HEK293 (cell line): Measurements from ENCODE around the gene AMER3.

Experiments used
- BCL6B ChIP-seq: fragments of 450-650 bp; formaldehyde crosslinking; IDR thresholded peaks from 2 replicates; pipeline ENCODE4 v1.5.1; 2017; ENCODE audit warnings: missing biosample characterization, missing genetic modification characterization
- HOXD13 ChIP-seq: sonication (generic); formaldehyde crosslinking; IDR thresholded peaks from 2 replicates; pipeline ENCODE4 v1.8.0; 2022; ENCODE audit warnings: missing genetic modification reagents, borderline replicate concordance
- KLF1 ChIP-seq: fragments of 450-650 bp; formaldehyde crosslinking; IDR thresholded peaks from 2 replicates; pipeline ENCODE4 v1.5.1; 2016; ENCODE audit warnings: missing biosample characterization, missing genetic modification characterization
- KLF17 ChIP-seq: fragments of 450-650 bp; formaldehyde crosslinking; IDR thresholded peaks from 2 replicates; pipeline ENCODE4 v1.5.1; 2016; ENCODE audit warnings: missing biosample characterization, missing genetic modification characterization
- KLF8 ChIP-seq: fragments of 450-650 bp; formaldehyde crosslinking; IDR thresholded peaks from 2 replicates; pipeline ENCODE4 v1.5.1; 2016; ENCODE audit warnings: missing biosample characterization, missing genetic modification characterization
- KLF9 ChIP-seq: fragments of 450-650 bp; formaldehyde crosslinking; IDR thresholded peaks from 2 replicates; pipeline ENCODE4 v1.5.1; 2016; ENCODE audit warnings: missing biosample characterization, missing genetic modification characterization, low read depth
- OSR2 ChIP-seq: fragments of 450-650 bp; formaldehyde crosslinking; IDR thresholded peaks from 2 replicates; pipeline ENCODE4 v1.5.1; 2016; ENCODE audit warnings: missing biosample characterization, missing genetic modification characterization
- SALL2 ChIP-seq: fragments of 450-650 bp; formaldehyde crosslinking; IDR thresholded peaks from 2 replicates; pipeline ENCODE4 v1.5.0; 2017; ENCODE audit warnings: missing biosample characterization, mild to moderate bottlenecking, missing genetic modification characterization, borderline replicate concordance
- SP3 ChIP-seq: fragments of 450-650 bp; formaldehyde crosslinking; IDR thresholded peaks from 2 replicates; pipeline ENCODE4 v1.5.1; 2016; ENCODE audit warnings: missing biosample characterization, missing genetic modification characterization
- YY2 ChIP-seq: fragments of 450-650 bp; formaldehyde crosslinking; IDR thresholded peaks from 2 replicates; pipeline ENCODE4 v1.5.1; 2016; ENCODE audit warnings: missing biosample characterization, missing genetic modification characterization
- ZBTB11 ChIP-seq: fragments of 450-650 bp; formaldehyde crosslinking; conservative IDR thresholded peaks from 2 replicates; pipeline ENCODE4 v1.5.1; 2016; ENCODE audit warnings: low read depth, missing biosample characterization, missing genetic modification characterization
- ZBTB44 ChIP-seq: fragments of 450-650 bp; IDR thresholded peaks from 2 replicates; pipeline ENCODE4 v1.5.1; 2018; ENCODE audit warnings: missing biosample characterization, mild to moderate bottlenecking, missing genetic modification characterization
- ZBTB48 ChIP-seq: fragments of 450-650 bp; formaldehyde crosslinking; IDR thresholded peaks from 2 replicates; pipeline ENCODE4 v1.5.1; 2016; ENCODE audit warnings: missing biosample characterization, missing genetic modification characterization
- ZEB2 ChIP-seq: fragments of 450-650 bp; formaldehyde crosslinking; IDR thresholded peaks from 2 replicates; pipeline ENCODE4 v1.5.1; 2016; ENCODE audit warnings: missing biosample characterization, missing genetic modification characterization
- ZFHX2 ChIP-seq: fragments of 450-650 bp; formaldehyde crosslinking; conservative IDR thresholded peaks from 2 replicates; pipeline ENCODE4 v1.5.1; 2016; ENCODE audit warnings: missing biosample characterization, missing genetic modification characterization
- ZNF133 ChIP-seq: fragments of 450-650 bp; formaldehyde crosslinking; IDR thresholded peaks from 2 replicates; pipeline ENCODE4 v1.5.1; 2016; ENCODE audit warnings: missing biosample characterization, missing genetic modification characterization
- ZNF155 ChIP-seq: fragments of 450-650 bp; formaldehyde crosslinking; IDR thresholded peaks from 2 replicates; pipeline ENCODE4 v1.5.1; 2016; ENCODE audit warnings: missing biosample characterization, missing genetic modification characterization
- ZNF24 ChIP-seq: fragments of 450-650 bp; formaldehyde crosslinking; IDR thresholded peaks from 2 replicates; pipeline ENCODE4 v1.5.1; 2016; ENCODE audit warnings: missing biosample characterization, missing genetic modification characterization
- ZNF248 ChIP-seq: fragments of 450-650 bp; formaldehyde crosslinking; IDR thresholded peaks from 2 replicates; pipeline ENCODE4 v1.5.1; 2017; ENCODE audit warnings: missing biosample characterization, missing genetic modification characterization
- ZNF311 ChIP-seq: fragments of 450-650 bp; formaldehyde crosslinking; IDR thresholded peaks from 2 replicates; pipeline ENCODE4 v1.5.1; 2017; ENCODE audit warnings: missing biosample characterization, missing genetic modification characterization, borderline replicate concordance
- ZNF350 ChIP-seq: fragments of 450-650 bp; formaldehyde crosslinking; IDR thresholded peaks from 2 replicates; pipeline ENCODE4 v1.5.0; 2017; ENCODE audit warnings: missing biosample characterization, mild to moderate bottlenecking, missing genetic modification characterization
- ZNF473 ChIP-seq: fragments of 450-650 bp; formaldehyde crosslinking; IDR thresholded peaks from 2 replicates; pipeline ENCODE4 v1.5.1; 2017; ENCODE audit warnings: missing biosample characterization, missing genetic modification characterization
- ZNF561 ChIP-seq: fragments of 450-650 bp; IDR thresholded peaks from 2 replicates; pipeline ENCODE4 v1.5.1; 2018; ENCODE audit warnings: missing biosample characterization, missing genetic modification characterization, borderline replicate concordance
- ZNF600 ChIP-seq: fragments of 450-650 bp; formaldehyde crosslinking; IDR thresholded peaks from 2 replicates; pipeline ENCODE4 v1.5.1; 2016; ENCODE audit warnings: missing biosample characterization, missing genetic modification characterization
- ZNF610 ChIP-seq: fragments of 450-650 bp; formaldehyde crosslinking; IDR thresholded peaks from 2 replicates; pipeline ENCODE4 v1.5.1; 2016; ENCODE audit warnings: missing biosample characterization, missing genetic modification characterization, borderline replicate concordance
- ZNF639 ChIP-seq: fragments of 450-650 bp; formaldehyde crosslinking; IDR thresholded peaks from 2 replicates; pipeline ENCODE4 v1.5.1; 2016; ENCODE audit warnings: missing biosample characterization, missing genetic modification characterization
- ZNF670 ChIP-seq: fragments of 450-650 bp; formaldehyde crosslinking; IDR thresholded peaks from 2 replicates; pipeline ENCODE4 v1.5.1; 2016; ENCODE audit warnings: missing biosample characterization, missing genetic modification characterization, low read depth
- ZNF76 ChIP-seq: fragments of 450-650 bp; formaldehyde crosslinking; IDR thresholded peaks from 2 replicates; pipeline ENCODE4; 2016; ENCODE audit warnings: low read depth, missing biosample characterization, missing genetic modification characterization, borderline replicate concordance
- ZSCAN4 ChIP-seq: fragments of 450-650 bp; formaldehyde crosslinking; IDR thresholded peaks from 2 replicates; pipeline ENCODE4 v1.5.1; 2017; ENCODE audit warnings: missing biosample characterization, missing genetic modification characterization
- ZXDB ChIP-seq: fragments of 450-650 bp; formaldehyde crosslinking; IDR thresholded peaks from 2 replicates; pipeline ENCODE4 v1.5.1; 2016; ENCODE audit warnings: missing biosample characterization, missing genetic modification characterization

AMER3 gene

GRCh38 chr2:130797493-130798435 is 42.4 kb downstream of the AMER3 start (continued):
- TF ChIP-seq ZNF155 (tag by site-specific recombination) (no peak), ZSCAN4 (tag by site-specific recombination) (peak; percentile 78), ZNF76 (tag by site-specific recombination) (peak; percentile 46; the same call in 1 of the 2 replicates), ZEB2 (tag by site-specific recombination) (0 out of 2 replicates have a peak, but pooled peaks have one; percentile 60), SALL2 (tag by site-specific recombination) (no peak), ZBTB11 (tag by site-specific recombination) (no peak; the same call in 1 of the 2 replicates), KLF1 (tag by site-specific recombination) (peak; percentile 80), KLF17 (tag by site-specific recombination) (peak; percentile 42; the same call in 1 of the 2 replicates), ZXDB (no peak; the same call in 1 of the 2 replicates), ZNF311 (no peak), KLF8 (tag by site-specific recombination) (peak; percentile 91; the same call in 1 of the 2 replicates), ZBTB48 (tag by site-specific recombination) (0 out of 2 replicates have a peak, but pooled peaks have one; percentile 23), ZBTB44 (tag by site-specific recombination) (no peak), HOXD13 (CRISPR knock-in tag) (no peak), OSR2 (tag by site-specific recombination) (no peak), YY2 (tag by site-specific recombination) (no peak), ZNF248 (tag by site-specific recombination) (no peak), ZNF350 (tag by site-specific recombination) (no peak), SP3 (tag by site-specific recombination) (peak; percentile 88), ZNF600 (peak; percentile 48; the same call in 1 of the 2 replicates), ZNF670 (tag by site-specific recombination) (no peak), KLF9 (peak; percentile 89), ZNF24 (no peak), ZNF639 (tag by site-specific recombination) (no peak), ZNF610 (tag by site-specific recombination) (no peak), ZFHX2 (tag by site-specific recombination) (peak; percentile 62), BCL6B (no peak), ZNF473 (no peak), ZNF561 (tag by site-specific recombination) (peak; percentile 46; the same call in 1 of the 2 replicates), ZNF133 (no peak)
